Measurements from ENCODE around the gene ATR.

GRCh38 chr3:142580061-142580423 lies 1.5 kb upstream of the ATR start:
- TF ChIP-seq CTCF (IDR thresholded peaks at IDR 0.05) (no peak), POLR2AphosphoS5 (IDR thresholded peaks at IDR 0.05) (no peak)

All from upper lobe of left lung (tissue), 4 donors.